HEK293 (cell line): ENCODE data around the gene SLC15A4.
"Not testable (repeated sequence)": the region's sequence is repeated elsewhere in the genome, so short reads cannot be mapped to it uniquely, and the experiment has no call there.

Experiments
- CTCF ChIA-PET: fragments of 350-600 bp; formaldehyde crosslinking; extraction: SDS; loops from one replicate; lab custom pipeline; 2021; ENCODE audit warnings: antibody characterized with exemption; lab: Yijun Ruan, JAX
- POLR2A ChIA-PET: fragments of 300-600 bp; formaldehyde crosslinking; extraction: SDS; loops from one replicate; lab custom pipeline; 2020; ENCODE audit warnings: antibody characterized with exemption, inconsistent platforms; lab: Yijun Ruan, JAX
- H3K27ac ChIP-seq: fragments of 200-500 bp; sonication (Bioruptor generic); 2 replicates; pipeline ENCODE4 v1.5.1; 2014; ENCODE audit warnings: low read depth, low read length, control low read depth, inconsistent platforms; ENCODE audit errors: extremely low read depth
- H3K36me3 ChIP-seq, 2 experiments: fragments of 200-500 bp in 1 of 2; sonication (Bioruptor generic) in 1 of 2; 1 replicate in 1 of 2; 2 replicates in 1 of 2; pipeline ENCODE4 v1.5.1; 2014 to 2017; ENCODE audit warnings: inconsistent platforms in 2 of 2, low read length in 2 of 2; ENCODE audit not compliant: control insufficient read depth in 2 of 2, insufficient read depth in 1 of 2
- H3K4me1 ChIP-seq: fragments of 200-500 bp; sonication (Bioruptor generic); 2 replicates; pipeline ENCODE4 v1.5.1; 2014; ENCODE audit warnings: mild to moderate bottlenecking, low read length, inconsistent platforms; ENCODE audit not compliant: control insufficient read depth, insufficient read depth
- H3K4me3 ChIP-seq: 2 replicates; pipeline ENCODE4 v1.5.1; 2011; ENCODE audit warnings: low read depth, mild to moderate bottlenecking, control low read depth, low read length, moderate library complexity
- H3K9me3 ChIP-seq: fragments of 200-500 bp; sonication (Bioruptor generic); 2 replicates; pipeline ENCODE4 v1.5.1; 2014; ENCODE audit warnings: low read depth, low read length, inconsistent platforms; ENCODE audit not compliant: control insufficient read depth, insufficient read depth
- GLIS2 ChIP-seq: fragments of 450-650 bp; formaldehyde crosslinking; IDR thresholded peaks from 2 replicates; pipeline ENCODE4 v1.5.1; 2016; ENCODE audit warnings: missing biosample characterization, missing genetic modification characterization
- HOXC10 ChIP-seq: sonication (generic); formaldehyde crosslinking; IDR thresholded peaks from 2 replicates; pipeline ENCODE4 v1.8.1; 2023; ENCODE audit warnings: mild to moderate bottlenecking, missing genetic modification reagents
- KLF1 ChIP-seq: fragments of 450-650 bp; formaldehyde crosslinking; IDR thresholded peaks from 2 replicates; pipeline ENCODE4 v1.5.1; 2016; ENCODE audit warnings: missing biosample characterization, missing genetic modification characterization
- MZF1 ChIP-seq: fragments of 450-650 bp; formaldehyde crosslinking; IDR thresholded peaks from 2 replicates; pipeline ENCODE4 v1.5.1; 2017; ENCODE audit warnings: missing biosample characterization, missing genetic modification characterization, borderline replicate concordance
- REPIN1 ChIP-seq: fragments of 450-650 bp; formaldehyde crosslinking; IDR thresholded peaks from 2 replicates; pipeline ENCODE4 v1.5.1; 2017; ENCODE audit warnings: missing biosample characterization, missing genetic modification characterization, low read depth
- REST ChIP-seq: fragments of 450-650 bp; formaldehyde crosslinking; IDR thresholded peaks from 2 replicates; pipeline ENCODE4 v1.5.1; 2016; ENCODE audit warnings: missing biosample characterization, missing genetic modification characterization
- YY2 ChIP-seq: fragments of 450-650 bp; formaldehyde crosslinking; IDR thresholded peaks from 2 replicates; pipeline ENCODE4 v1.5.1; 2016; ENCODE audit warnings: missing biosample characterization, missing genetic modification characterization
- ZBTB8A ChIP-seq: fragments of 450-650 bp; formaldehyde crosslinking; IDR thresholded peaks from 2 replicates; pipeline ENCODE4 v1.5.1; 2016; ENCODE audit warnings: missing biosample characterization, missing genetic modification characterization
- ZNF138 ChIP-seq: fragments of 450-650 bp; formaldehyde crosslinking; IDR thresholded peaks from 2 replicates; pipeline ENCODE4 v1.5.1; 2016; ENCODE audit warnings: missing biosample characterization, missing genetic modification characterization, borderline replicate concordance
- ZNF341 ChIP-seq: fragments of 450-650 bp; formaldehyde crosslinking; IDR thresholded peaks from 2 replicates; pipeline ENCODE4; 2016; ENCODE audit warnings: low read depth, missing biosample characterization, missing genetic modification characterization
- ZNF362 ChIP-seq: fragments of 450-650 bp; formaldehyde crosslinking; IDR thresholded peaks from 2 replicates; pipeline ENCODE4 v1.5.1; 2016; ENCODE audit warnings: missing biosample characterization, missing genetic modification characterization
- ZNF449 ChIP-seq: fragments of 450-650 bp; formaldehyde crosslinking; IDR thresholded peaks from 2 replicates; pipeline ENCODE4 v1.5.1; 2017; ENCODE audit warnings: missing biosample characterization, mild to moderate bottlenecking, missing genetic modification characterization, moderate library complexity
- ZNF488 ChIP-seq: fragments of 450-650 bp; formaldehyde crosslinking; IDR thresholded peaks from 2 replicates; pipeline ENCODE4 v1.5.1; 2016; ENCODE audit warnings: missing biosample characterization, missing genetic modification characterization
- ZNF510 ChIP-seq: fragments of 450-650 bp; formaldehyde crosslinking; IDR thresholded peaks from 2 replicates; pipeline ENCODE4 v1.5.1; 2018; ENCODE audit warnings: mild to moderate bottlenecking, missing genetic modification characterization, missing biosample characterization; ENCODE audit not compliant: insufficient replicate concordance
- ZNF530 ChIP-seq: fragments of 450-650 bp; formaldehyde crosslinking; IDR thresholded peaks from 2 replicates; pipeline ENCODE4 v1.5.1; 2016; ENCODE audit warnings: low read depth, missing biosample characterization, missing genetic modification characterization
- ZNF549 ChIP-seq: fragments of 450-650 bp; IDR thresholded peaks from 2 replicates; pipeline ENCODE4 v1.5.1; 2018; ENCODE audit warnings: missing biosample characterization, missing genetic modification characterization, mild to moderate bottlenecking, inconsistent platforms, moderate library complexity
- ZNF623 ChIP-seq: fragments of 450-650 bp; formaldehyde crosslinking; IDR thresholded peaks from 2 replicates; pipeline ENCODE4 v1.5.1; 2016; ENCODE audit warnings: missing biosample characterization, missing genetic modification characterization
- ZNF660 ChIP-seq: fragments of 450-650 bp; IDR thresholded peaks from 2 replicates; pipeline ENCODE4 v1.5.1; 2018; ENCODE audit warnings: missing biosample characterization, mild to moderate bottlenecking, missing genetic modification characterization
- ZNF701 ChIP-seq: fragments of 450-650 bp; formaldehyde crosslinking; IDR thresholded peaks from 2 replicates; pipeline ENCODE4 v1.5.1; 2016; ENCODE audit warnings: missing biosample characterization, missing genetic modification characterization
- ZNF843 ChIP-seq: fragments of 450-650 bp; formaldehyde crosslinking; IDR thresholded peaks from 2 replicates; pipeline ENCODE4 v1.5.1; 2016; ENCODE audit warnings: missing biosample characterization, missing genetic modification characterization

The SLC15A4 gene

GRCh38 chr12:128848371-128848770, 24.6 kb upstream of the SLC15A4 start:
- POLR2A ChIA-PET = no interaction called here
- CTCF ChIA-PET = interaction anchor here (0.5 kb wide), 1 partner anchor 1438 kb away, joined by 5 read pairs; no protein-coding TSS in a partner anchor
- Histone ChIP-seq H3K36me3 (no peaks in the 10 kb centered on the region), H3K4me1 (no peaks in the 10 kb centered on the region), H3K27ac (no peak overlapping the region), H3K9me3 (no peaks in the 10 kb centered on the region), H3K4me3 (no peak overlapping the region)
- TF ChIP-seq REPIN1 (tag by site-specific recombination) (no peak), KLF1 (tag by site-specific recombination) (no peak), ZNF549 (tag by site-specific recombination) (no peak), ZNF488 (tag by site-specific recombination) (no peak), GLIS2 (no peak), YY2 (no peak), ZNF660 (no peak), ZNF362 (tag by site-specific recombination) (no peak), ZNF138 (no peak), ZNF843 (tag by site-specific recombination) (no peak), ZNF510 (tag by site-specific recombination) (no peak), MZF1 (tag by site-specific recombination) (no peak), ZNF701 (tag by site-specific recombination) (no peak), ZBTB8A (tag by site-specific recombination) (no peak), ZNF449 (tag by site-specific recombination) (no peak), REST (tag by site-specific recombination) (no peak), ZNF341 (tag by site-specific recombination) (no peak), HOXC10 (CRISPR knock-in tag) (no peak), ZNF530 (tag by site-specific recombination) (no peak), ZNF623 (tag by site-specific recombination) (no peak)

GRCh38 chr12:128846671-128847070, 22.9 kb upstream of the SLC15A4 start:
- H3K4me3 ChIP-seq, H3K36me3 ChIP-seq, H3K4me1 ChIP-seq, H3K27ac ChIP-seq, CTCF ChIA-PET, H3K9me3 ChIP-seq, POLR2A ChIA-PET: not testable (repeated sequence)
